Measurements from ENCODE around the gene EQTN.

- no peak for TF ChIP-seq RORB (CRISPR knock-in tag; IDR thresholded peaks at IDR 0.05)
- TF ChIP-seq, protein P1, sequence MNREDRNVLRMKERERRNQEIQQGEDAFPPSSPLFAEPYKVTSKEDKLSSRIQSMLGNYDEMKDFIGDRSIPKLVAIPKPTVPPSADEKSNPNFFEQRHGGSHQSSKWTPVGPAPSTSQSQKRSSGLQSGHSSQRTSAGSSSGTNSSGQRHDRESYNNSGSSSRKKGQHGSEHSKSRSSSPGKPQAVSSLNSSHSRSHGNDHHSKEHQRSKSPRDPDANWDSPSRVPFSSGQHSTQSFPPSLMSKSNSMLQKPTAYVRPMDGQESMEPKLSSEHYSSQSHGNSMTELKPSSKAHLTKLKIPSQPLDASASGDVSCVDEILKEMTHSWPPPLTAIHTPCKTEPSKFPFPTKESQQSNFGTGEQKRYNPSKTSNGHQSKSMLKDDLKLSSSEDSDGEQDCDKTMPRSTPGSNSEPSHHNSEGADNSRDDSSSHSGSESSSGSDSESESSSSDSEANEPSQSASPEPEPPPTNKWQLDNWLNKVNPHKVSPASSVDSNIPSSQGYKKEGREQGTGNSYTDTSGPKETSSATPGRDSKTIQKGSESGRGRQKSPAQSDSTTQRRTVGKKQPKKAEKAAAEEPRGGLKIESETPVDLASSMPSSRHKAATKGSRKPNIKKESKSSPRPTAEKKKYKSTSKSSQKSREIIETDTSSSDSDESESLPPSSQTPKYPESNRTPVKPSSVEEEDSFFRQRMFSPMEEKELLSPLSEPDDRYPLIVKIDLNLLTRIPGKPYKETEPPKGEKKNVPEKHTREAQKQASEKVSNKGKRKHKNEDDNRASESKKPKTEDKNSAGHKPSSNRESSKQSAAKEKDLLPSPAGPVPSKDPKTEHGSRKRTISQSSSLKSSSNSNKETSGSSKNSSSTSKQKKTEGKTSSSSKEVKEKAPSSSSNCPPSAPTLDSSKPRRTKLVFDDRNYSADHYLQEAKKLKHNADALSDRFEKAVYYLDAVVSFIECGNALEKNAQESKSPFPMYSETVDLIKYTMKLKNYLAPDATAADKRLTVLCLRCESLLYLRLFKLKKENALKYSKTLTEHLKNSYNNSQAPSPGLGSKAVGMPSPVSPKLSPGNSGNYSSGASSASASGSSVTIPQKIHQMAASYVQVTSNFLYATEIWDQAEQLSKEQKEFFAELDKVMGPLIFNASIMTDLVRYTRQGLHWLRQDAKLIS (CRISPR knock-in tag; IDR thresholded peaks at IDR 0.05; ENCODE audit: borderline replicate concordance) = no peak
- TF ChIP-seq, protein P2, sequence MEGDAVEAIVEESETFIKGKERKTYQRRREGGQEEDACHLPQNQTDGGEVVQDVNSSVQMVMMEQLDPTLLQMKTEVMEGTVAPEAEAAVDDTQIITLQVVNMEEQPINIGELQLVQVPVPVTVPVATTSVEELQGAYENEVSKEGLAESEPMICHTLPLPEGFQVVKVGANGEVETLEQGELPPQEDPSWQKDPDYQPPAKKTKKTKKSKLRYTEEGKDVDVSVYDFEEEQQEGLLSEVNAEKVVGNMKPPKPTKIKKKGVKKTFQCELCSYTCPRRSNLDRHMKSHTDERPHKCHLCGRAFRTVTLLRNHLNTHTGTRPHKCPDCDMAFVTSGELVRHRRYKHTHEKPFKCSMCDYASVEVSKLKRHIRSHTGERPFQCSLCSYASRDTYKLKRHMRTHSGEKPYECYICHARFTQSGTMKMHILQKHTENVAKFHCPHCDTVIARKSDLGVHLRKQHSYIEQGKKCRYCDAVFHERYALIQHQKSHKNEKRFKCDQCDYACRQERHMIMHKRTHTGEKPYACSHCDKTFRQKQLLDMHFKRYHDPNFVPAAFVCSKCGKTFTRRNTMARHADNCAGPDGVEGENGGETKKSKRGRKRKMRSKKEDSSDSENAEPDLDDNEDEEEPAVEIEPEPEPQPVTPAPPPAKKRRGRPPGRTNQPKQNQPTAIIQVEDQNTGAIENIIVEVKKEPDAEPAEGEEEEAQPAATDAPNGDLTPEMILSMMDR (IDR thresholded peaks at IDR 0.05) = peak; percentile 80
- TF ChIP-seq JUN (CRISPR knock-in tag; IDR thresholded peaks at IDR 0.05) = no peak
- TF ChIP-seq ZNF121 (CRISPR knock-in tag; IDR thresholded peaks at IDR 0.05) = no peak
- TF ChIP-seq ZNF317 (CRISPR knock-in tag; IDR thresholded peaks at IDR 0.05; ENCODE audit: borderline replicate concordance, low read depth) = no peak
- TF ChIP-seq ZNF219 (CRISPR knock-in tag; IDR thresholded peaks at IDR 0.05; ENCODE audit: borderline replicate concordance) = no peak
- TF ChIP-seq, protein P3, sequence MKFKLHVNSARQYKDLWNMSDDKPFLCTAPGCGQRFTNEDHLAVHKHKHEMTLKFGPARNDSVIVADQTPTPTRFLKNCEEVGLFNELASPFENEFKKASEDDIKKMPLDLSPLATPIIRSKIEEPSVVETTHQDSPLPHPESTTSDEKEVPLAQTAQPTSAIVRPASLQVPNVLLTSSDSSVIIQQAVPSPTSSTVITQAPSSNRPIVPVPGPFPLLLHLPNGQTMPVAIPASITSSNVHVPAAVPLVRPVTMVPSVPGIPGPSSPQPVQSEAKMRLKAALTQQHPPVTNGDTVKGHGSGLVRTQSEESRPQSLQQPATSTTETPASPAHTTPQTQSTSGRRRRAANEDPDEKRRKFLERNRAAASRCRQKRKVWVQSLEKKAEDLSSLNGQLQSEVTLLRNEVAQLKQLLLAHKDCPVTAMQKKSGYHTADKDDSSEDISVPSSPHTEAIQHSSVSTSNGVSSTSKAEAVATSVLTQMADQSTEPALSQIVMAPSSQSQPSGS (CRISPR knock-in tag; IDR thresholded peaks at IDR 0.05; ENCODE audit: borderline replicate concordance, low read depth) = no peak
- no peak for TF ChIP-seq NR3C1 (CRISPR knock-in tag; conservative IDR thresholded peaks at IDR 0.05; ENCODE audit: low read depth)
- no peak for TF ChIP-seq USF1 (CRISPR knock-in tag; IDR thresholded peaks at IDR 0.05)
- TF ChIP-seq, protein P4, sequence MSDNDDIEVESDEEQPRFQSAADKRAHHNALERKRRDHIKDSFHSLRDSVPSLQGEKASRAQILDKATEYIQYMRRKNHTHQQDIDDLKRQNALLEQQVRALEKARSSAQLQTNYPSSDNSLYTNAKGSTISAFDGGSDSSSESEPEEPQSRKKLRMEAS (CRISPR knock-in tag; IDR thresholded peaks at IDR 0.05) = no peak
These were observed 36.5 kb upstream of the EQTN start for GRCh38 chr9:27333241-27334052.
